GM23338 (cell line): Measurements from ENCODE around the gene TAF1A. TPM values are rescaled to one million over a fixed set of nuclear protein-coding genes. Genes with fewer than 3 reads are reported as not detected.

Experiments
- ATAC-seq: fragments of 200-7000 bp; cut with Tn5 transposase; 3 replicates; pipeline ENCODE4 v1.9.1; 2020
- DNase-seq: peaks from one replicate; pipeline ENCODE4 v3.0.0-alpha.2; 2015; ENCODE audit warnings: low spot score
- H2AFZ ChIP-seq: fragments of 200-600 bp; sonication (generic); 2 replicates; pipeline ENCODE4 v1.8.0; 2016; ENCODE audit warnings: antibody characterized with exemption, mild to moderate bottlenecking, moderate library complexity
- H3F3A ChIP-seq: fragments of 200-600 bp; sonication (generic); replicated peaks from 2 replicates; pipeline ENCODE4 v1.8.0; 2017; ENCODE audit warnings: antibody characterized with exemption, mixed run types, low read depth
- H3K27ac ChIP-seq: fragments of 200-600 bp; sonication (generic); 2 replicates; pipeline ENCODE4 v1.6.1; 2016; ENCODE audit warnings: low read depth
- H3K27me3 ChIP-seq: fragments of 200-600 bp; sonication (generic); 2 replicates; pipeline ENCODE4 v1.8.0; 2016; ENCODE audit warnings: mild to moderate bottlenecking, mixed run types, moderate library complexity; ENCODE audit not compliant: insufficient read depth
- H3K36me3 ChIP-seq: fragments of 200-600 bp; sonication (generic); 2 replicates; pipeline ENCODE4 v1.8.0; 2016; ENCODE audit warnings: mild to moderate bottlenecking; ENCODE audit not compliant: insufficient read depth
- H3K4me1 ChIP-seq: fragments of 200-600 bp; sonication (generic); 2 replicates; pipeline ENCODE4 v1.8.0; 2016; ENCODE audit warnings: mild to moderate bottlenecking, moderate library complexity; ENCODE audit not compliant: insufficient read depth
- H3K4me2 ChIP-seq: fragments of 200-600 bp; sonication (generic); 2 replicates; pipeline ENCODE4 v1.7.1; 2017; ENCODE audit warnings: mixed run types
- H3K4me3 ChIP-seq: fragments of 200-600 bp; sonication (generic); 2 replicates; pipeline ENCODE4 v1.6.1; 2016; ENCODE audit warnings: mixed run types
- H3K79me2 ChIP-seq: fragments of 200-600 bp; sonication (generic); replicated peaks from 2 replicates; pipeline ENCODE4 v1.8.0; 2017; ENCODE audit warnings: mild to moderate bottlenecking; ENCODE audit not compliant: insufficient read depth
- H3K9me2 ChIP-seq: fragments of 200-600 bp; sonication (generic); 2 replicates; pipeline ENCODE4 v1.8.0; 2017; ENCODE audit not compliant: insufficient read depth
- H4K20me1 ChIP-seq: fragments of 200-600 bp; sonication (generic); replicated peaks from 2 replicates; pipeline ENCODE4 v1.8.0; 2017; ENCODE audit warnings: mild to moderate bottlenecking; ENCODE audit not compliant: insufficient read depth
- H3K27ac Mint-ChIP-seq: 2 replicates; pipeline ENCODE4 v1.8.0; 2020; ENCODE audit warnings: inconsistent platforms, mild to moderate bottlenecking, moderate library complexity, mixed read lengths
- H3K27me3 Mint-ChIP-seq: 3 replicates; pipeline ENCODE4 v1.8.0; 2022; ENCODE audit warnings: low read depth, mild to moderate bottlenecking, moderate library complexity, mixed read lengths, inconsistent platforms; ENCODE audit not compliant: insufficient read depth, poor library complexity
- H3K36me3 Mint-ChIP-seq: 3 replicates; pipeline ENCODE4 v1.8.0; 2021; ENCODE audit warnings: low read depth, mild to moderate bottlenecking, inconsistent platforms, moderate library complexity, mixed read lengths
- H3K4me1 Mint-ChIP-seq: 3 replicates; pipeline ENCODE4 v1.8.0; 2020; ENCODE audit warnings: mild to moderate bottlenecking, inconsistent platforms, mixed read lengths
- H3K4me3 Mint-ChIP-seq: 3 replicates; pipeline ENCODE4 v1.8.0; 2021; ENCODE audit warnings: moderate library complexity, mild to moderate bottlenecking, inconsistent platforms, mixed read lengths
- H3K9me3 Mint-ChIP-seq: 3 replicates; pipeline ENCODE4 v1.8.0; 2020; ENCODE audit warnings: moderate library complexity, mild to moderate bottlenecking, inconsistent platforms, mixed read lengths
- CREB1 ChIP-seq: fragments of 250-450 bp; sonication (Bioruptor Pico); IDR thresholded peaks from 2 replicates; pipeline ENCODE4 v1.5.0; 2020; ENCODE audit warnings: low read depth, mild to moderate bottlenecking, moderate library complexity
- EZH2 ChIP-seq: fragments of 200-600 bp; sonication (generic); IDR thresholded peaks from one replicate; pipeline ENCODE4 v1.8.0; 2017; ENCODE audit warnings: antibody characterized with exemption, mild to moderate bottlenecking, low read depth; ENCODE audit not compliant: unreplicated experiment
- EZH2phosphoT487 ChIP-seq: fragments of 200-600 bp; sonication (generic); IDR thresholded peaks from one replicate; pipeline ENCODE4 v1.8.1; 2018; ENCODE audit warnings: antibody characterized with exemption; ENCODE audit not compliant: unreplicated experiment
- JUNB ChIP-seq: IDR thresholded peaks from one replicate; pipeline ENCODE4 v1.6.1; 2016; ENCODE audit warnings: antibody characterized with exemption; ENCODE audit not compliant: unreplicated experiment
- NANOG ChIP-seq: IDR thresholded peaks from 2 replicates; pipeline ENCODE4 v1.6.1; 2016; ENCODE audit warnings: antibody characterized with exemption, borderline replicate concordance
- POLR2AphosphoS5 ChIP-seq: IDR thresholded peaks from 2 replicates; pipeline ENCODE4 v1.6.1; 2016; ENCODE audit warnings: antibody characterized with exemption, low read depth
- REST ChIP-seq: IDR thresholded peaks from one replicate; pipeline ENCODE4 v1.6.1; 2018; ENCODE audit warnings: antibody characterized with exemption; ENCODE audit not compliant: unreplicated experiment
- STAT1 ChIP-seq: IDR thresholded peaks from one replicate; pipeline ENCODE4 v1.6.1; 2016; ENCODE audit warnings: antibody characterized with exemption; ENCODE audit not compliant: unreplicated experiment
- ZNF114 ChIP-seq: fragments of 250-450 bp; sonication (Bioruptor Pico); IDR thresholded peaks from 2 replicates; pipeline ENCODE4 v1.5.0; 2020; ENCODE audit warnings: mild to moderate bottlenecking, moderate library complexity
- ZNF331 ChIP-seq: fragments of 250-450 bp; sonication (Bioruptor Pico); IDR thresholded peaks from 2 replicates; pipeline ENCODE4 v1.5.0; 2020; ENCODE audit warnings: low read depth, mild to moderate bottlenecking, moderate library complexity
- ZNF462 ChIP-seq: fragments of 250-450 bp; sonication (Bioruptor Pico); IDR thresholded peaks from 2 replicates; pipeline ENCODE4 v1.5.0; 2020; ENCODE audit warnings: mild to moderate bottlenecking, moderate library complexity
- polyA plus RNA-seq: library from polyadenylated mRNA; unstranded; fragments of >200 nt; fragmentation: Nextera tagmentation; extraction: Ambion mirVana; gene quantifications from 2 replicates; pipeline ENCODE4 v1.2.1, GENCODE V29; 2016
- total RNA-seq: library from RNA; depleted of rRNA; stranded (reverse); fragments of >200 nt; shearing (Covaris generic); gene quantifications from 2 replicates; pipeline ENCODE4 v1.2.3, GENCODE V29; 2014
- TF ChIP-seq, protein P1 (sequence below), 2 experiments: fragments of 200-600 bp in 1 of 2; sonication (generic) in 1 of 2; conservative IDR thresholded peaks; 2 replicates each; pipeline versions ENCODE4 v1.5.1 to v1.6.1; 2016 to 2017; ENCODE audit warnings: antibody characterized with exemption in 2 of 2, low read depth in 2 of 2, mild to moderate bottlenecking in 2 of 2, moderate library complexity in 1 of 2
- TF ChIP-seq, protein P2 (sequence below): IDR thresholded peaks from 2 replicates; pipeline ENCODE4 v1.6.1; 2016; ENCODE audit warnings: antibody characterized with exemption

Gene TAF1A
- total and polyA plus RNA-seq, 2 experiments from 2014 or later, result 5.5 to 13.3 TPM

- DNase-seq (no peak), ATAC-seq (no peak)
- Histone ChIP-seq H3K9me2 (no peaks in the 10 kb centered on the region), H3K27me3 (no peaks in the 10 kb centered on the region), H3K79me2 (peaks cover 35% of the 10 kb centered on the region), H3K36me3 (peaks cover 20% of the 10 kb centered on the region; the same call in 1 of the 2 replicates), H3K4me1 (no peaks in the 10 kb centered on the region), H3K4me3 (no peak overlapping the region), H4K20me1 (peaks cover 13% of the 10 kb centered on the region; the same call in 1 of the 2 replicates), H3F3A (no peaks in the 10 kb centered on the region), H3K4me2 (no peak overlapping the region), H3K27ac (no peak overlapping the region), H2AFZ (no peak overlapping the region)
- H3K36me3 Mint-ChIP-seq, result peaks cover 23% of the 10 kb centered on the region
- no peak overlapping the region for H3K27ac Mint-ChIP-seq
- no peaks in the 10 kb centered on the region for H3K4me1 Mint-ChIP-seq
- H3K4me3 Mint-ChIP-seq, result no peak overlapping the region
- no peaks in the 10 kb centered on the region for H3K27me3 Mint-ChIP-seq
- no peaks in the 10 kb centered on the region for H3K9me3 Mint-ChIP-seq
- TF ChIP-seq ZNF331 (CRISPR knock-in tag), result no peak
- TF ChIP-seq POLR2AphosphoS5, result no peak
- no peak for TF ChIP-seq JUNB
- TF ChIP-seq STAT1, result no peak
- TF ChIP-seq CREB1 (CRISPR knock-in tag), result no peak
- no peak for TF ChIP-seq REST
- no peak for TF ChIP-seq ZNF114 (CRISPR knock-in tag)
- TF ChIP-seq, protein P1, sequence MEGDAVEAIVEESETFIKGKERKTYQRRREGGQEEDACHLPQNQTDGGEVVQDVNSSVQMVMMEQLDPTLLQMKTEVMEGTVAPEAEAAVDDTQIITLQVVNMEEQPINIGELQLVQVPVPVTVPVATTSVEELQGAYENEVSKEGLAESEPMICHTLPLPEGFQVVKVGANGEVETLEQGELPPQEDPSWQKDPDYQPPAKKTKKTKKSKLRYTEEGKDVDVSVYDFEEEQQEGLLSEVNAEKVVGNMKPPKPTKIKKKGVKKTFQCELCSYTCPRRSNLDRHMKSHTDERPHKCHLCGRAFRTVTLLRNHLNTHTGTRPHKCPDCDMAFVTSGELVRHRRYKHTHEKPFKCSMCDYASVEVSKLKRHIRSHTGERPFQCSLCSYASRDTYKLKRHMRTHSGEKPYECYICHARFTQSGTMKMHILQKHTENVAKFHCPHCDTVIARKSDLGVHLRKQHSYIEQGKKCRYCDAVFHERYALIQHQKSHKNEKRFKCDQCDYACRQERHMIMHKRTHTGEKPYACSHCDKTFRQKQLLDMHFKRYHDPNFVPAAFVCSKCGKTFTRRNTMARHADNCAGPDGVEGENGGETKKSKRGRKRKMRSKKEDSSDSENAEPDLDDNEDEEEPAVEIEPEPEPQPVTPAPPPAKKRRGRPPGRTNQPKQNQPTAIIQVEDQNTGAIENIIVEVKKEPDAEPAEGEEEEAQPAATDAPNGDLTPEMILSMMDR (conservative IDR thresholded peaks at IDR 0.05; ENCODE audit: low read depth in 2 of 2), result no peak
- no peak for TF ChIP-seq EZH2phosphoT487
- TF ChIP-seq EZH2, result no peak
- TF ChIP-seq, protein P2, sequence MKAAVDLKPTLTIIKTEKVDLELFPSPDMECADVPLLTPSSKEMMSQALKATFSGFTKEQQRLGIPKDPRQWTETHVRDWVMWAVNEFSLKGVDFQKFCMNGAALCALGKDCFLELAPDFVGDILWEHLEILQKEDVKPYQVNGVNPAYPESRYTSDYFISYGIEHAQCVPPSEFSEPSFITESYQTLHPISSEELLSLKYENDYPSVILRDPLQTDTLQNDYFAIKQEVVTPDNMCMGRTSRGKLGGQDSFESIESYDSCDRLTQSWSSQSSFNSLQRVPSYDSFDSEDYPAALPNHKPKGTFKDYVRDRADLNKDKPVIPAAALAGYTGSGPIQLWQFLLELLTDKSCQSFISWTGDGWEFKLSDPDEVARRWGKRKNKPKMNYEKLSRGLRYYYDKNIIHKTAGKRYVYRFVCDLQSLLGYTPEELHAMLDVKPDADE, result no peak
- TF ChIP-seq ZNF462, result no peak
- no peak for TF ChIP-seq NANOG
Observed at GRCh38 chr1:222579316-222579715, 10.4 kb downstream of the TAF1A start.
